ENCODE data around the gene TPD52L1.

Gene TPD52L1

DNA sequence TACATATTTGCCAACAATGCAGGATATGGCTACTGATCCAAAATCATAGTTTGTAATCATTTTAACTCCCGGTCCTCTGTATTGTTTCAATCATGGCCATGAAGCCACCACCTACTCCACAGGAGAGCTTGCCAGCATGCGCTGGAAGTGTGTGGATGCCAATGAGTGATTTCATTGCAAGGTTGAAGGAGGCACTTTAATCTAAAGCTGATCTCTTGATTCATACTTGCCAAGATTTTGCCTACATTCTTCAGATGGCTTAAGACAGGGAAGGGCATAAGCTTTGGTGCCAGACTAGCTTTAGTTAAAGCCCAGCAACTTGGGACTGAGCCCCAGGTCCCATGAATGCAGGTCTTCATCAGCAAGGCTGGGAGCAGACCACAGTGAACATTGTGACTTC is 58.8 kb downstream of the TPD52L1 start:
- no peak for DNase-seq

DNA sequence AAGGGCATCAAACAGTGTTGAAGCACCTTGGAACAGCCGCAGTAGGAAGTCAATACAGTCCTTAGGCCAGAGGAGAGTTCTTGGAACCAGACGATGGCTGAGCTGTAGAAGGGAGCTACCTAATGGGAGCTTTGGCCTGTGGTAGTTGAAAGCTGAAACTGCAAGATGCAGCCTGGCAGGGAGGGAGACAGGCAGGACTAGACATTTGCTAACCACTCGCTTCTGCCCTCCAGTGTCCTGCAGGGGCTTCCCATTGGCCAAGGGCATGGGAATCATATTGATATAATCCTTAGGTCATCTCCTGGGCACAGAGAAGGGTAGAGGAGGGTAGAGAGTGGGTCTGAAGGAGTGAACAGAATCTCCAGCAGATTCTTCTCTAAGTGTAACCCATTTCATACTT is 60.4 kb downstream of the TPD52L1 start:
- DNase-seq = no peak

DNA sequence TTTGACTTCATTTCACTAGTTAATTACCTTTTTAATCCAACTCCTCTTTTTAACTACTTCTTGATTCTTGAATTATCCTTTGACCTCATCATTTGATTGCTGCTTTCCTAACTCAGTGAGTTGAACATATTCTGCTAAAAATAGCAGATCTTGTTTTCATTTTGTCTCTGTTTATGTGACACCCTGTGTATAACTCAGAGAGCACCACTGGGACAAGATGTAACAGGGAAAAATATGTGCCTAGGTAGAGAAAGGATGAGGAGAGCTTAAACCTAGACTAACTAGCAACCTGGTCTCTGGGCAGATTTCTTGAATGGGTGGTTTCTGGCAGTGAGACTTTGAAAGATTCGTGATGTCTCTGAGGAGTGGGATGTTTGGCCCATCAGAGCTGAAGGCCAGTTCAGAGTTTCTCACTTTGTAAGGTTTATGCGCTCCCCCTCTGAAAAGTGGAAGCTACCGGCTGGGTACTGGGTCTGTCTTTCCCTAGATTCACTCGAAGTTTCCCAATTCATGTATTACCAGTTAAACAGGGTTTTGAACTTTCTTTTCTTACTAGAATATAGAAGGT is 61.8 kb downstream of the TPD52L1 start:
- DNase-seq = no peak

DNA sequence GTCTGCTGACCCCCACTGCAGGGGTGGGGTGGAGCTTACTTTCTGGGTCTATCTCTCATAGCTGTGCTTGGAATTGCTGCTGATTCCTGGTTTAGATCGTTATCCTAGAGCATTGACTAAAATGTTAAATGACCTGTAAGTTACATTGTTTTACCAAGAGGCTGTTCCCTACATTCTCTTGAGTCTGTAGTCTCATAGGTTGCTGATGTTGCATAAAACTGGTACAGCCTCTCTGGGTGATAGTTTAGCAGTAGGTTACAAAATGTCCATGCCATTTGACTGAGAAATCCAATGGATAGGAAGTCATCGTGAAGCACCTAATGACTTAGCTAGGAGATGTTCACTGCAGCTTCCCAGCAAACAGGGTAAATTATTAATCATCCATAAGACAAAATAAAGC is 62.4 kb downstream of the TPD52L1 start:
- DNase-seq = no peak

DNA sequence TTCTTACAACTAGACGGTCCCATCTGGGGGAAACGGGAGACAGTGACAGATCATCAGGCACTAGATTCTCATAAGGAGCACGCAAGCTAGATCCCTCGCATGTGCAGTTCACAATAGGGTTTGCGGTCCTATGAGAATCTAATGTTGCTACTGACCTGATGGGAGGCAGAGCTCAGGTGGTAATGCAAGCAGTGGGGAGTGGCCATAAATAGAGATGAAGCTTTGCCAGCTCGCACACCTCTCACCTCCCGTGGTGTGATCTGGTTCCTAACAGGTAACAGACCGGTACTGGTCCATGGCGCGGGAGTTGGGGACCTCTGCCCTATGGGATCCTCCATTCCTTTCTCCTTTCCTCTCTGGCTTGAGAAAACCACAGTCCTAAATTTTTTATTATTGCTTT is 63.8 kb downstream of the TPD52L1 start:
- no peak for DNase-seq

DNA sequence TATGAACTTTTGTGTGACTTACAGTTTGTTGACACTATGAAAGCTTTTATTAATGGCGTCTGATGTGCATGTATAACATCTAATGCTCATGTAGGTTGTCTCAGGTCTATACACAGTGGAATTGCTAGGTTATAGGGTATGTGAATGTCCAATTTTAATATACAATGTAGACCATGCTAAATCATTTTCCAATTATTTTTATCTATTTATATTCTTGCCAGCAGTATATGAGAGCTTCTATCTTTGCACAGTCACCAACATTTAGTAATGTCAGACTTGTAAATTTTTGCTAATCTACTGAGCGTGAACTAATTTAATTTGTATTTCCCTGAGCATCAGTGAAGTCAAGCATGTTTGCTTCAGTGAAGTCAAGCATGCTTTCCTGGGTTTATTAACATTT is 64.4 kb downstream of the TPD52L1 start:
- DNase-seq = no peak

DNA sequence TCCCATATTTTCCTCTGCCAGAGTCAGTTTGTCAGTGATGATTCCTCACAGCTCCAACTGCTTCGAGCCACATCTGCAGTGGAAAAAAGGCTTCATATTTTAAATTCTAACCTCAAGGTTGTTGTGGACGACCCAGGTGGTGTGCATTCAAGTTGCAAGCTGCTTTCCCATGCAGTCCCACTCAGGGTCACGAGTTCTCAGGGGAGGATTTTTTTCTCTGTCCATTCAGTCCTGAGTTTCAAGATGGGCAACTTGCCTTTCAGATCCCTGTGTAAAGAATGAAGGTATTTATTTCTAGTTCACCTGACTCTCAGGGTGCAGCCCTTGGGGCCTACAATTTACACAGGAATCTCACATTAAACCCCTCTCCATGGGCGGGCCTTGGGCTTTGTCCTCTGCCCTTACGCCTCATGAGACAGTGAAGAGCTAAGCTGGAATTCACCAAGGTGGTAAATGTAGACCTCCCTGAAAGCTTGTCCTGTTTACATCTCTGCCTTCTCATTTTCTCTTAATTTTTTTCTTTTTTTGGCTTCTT is 65.9 kb downstream of the TPD52L1 start:
- DNase-seq = no peak

DNA sequence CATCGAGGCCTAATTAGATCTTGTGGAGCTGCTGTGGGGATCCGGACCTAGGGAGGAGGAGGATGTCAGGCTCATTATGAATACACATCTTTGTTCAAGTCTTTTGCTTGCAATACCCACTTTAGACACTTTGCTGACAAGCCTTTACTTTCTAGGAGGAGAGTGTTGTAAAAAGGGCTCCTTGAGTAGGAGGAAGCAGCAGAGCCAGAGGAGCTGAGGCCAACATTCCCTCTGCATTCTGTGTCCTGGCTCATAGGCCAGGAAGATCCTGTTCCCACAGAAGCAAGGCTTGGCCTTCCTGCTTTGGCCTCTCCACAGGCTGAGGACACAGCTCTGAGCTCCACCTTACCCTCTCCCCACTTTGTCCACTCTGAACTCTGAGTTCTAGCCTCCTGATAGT is 67.1 kb downstream of the TPD52L1 start:
- no peak for DNase-seq

DNA sequence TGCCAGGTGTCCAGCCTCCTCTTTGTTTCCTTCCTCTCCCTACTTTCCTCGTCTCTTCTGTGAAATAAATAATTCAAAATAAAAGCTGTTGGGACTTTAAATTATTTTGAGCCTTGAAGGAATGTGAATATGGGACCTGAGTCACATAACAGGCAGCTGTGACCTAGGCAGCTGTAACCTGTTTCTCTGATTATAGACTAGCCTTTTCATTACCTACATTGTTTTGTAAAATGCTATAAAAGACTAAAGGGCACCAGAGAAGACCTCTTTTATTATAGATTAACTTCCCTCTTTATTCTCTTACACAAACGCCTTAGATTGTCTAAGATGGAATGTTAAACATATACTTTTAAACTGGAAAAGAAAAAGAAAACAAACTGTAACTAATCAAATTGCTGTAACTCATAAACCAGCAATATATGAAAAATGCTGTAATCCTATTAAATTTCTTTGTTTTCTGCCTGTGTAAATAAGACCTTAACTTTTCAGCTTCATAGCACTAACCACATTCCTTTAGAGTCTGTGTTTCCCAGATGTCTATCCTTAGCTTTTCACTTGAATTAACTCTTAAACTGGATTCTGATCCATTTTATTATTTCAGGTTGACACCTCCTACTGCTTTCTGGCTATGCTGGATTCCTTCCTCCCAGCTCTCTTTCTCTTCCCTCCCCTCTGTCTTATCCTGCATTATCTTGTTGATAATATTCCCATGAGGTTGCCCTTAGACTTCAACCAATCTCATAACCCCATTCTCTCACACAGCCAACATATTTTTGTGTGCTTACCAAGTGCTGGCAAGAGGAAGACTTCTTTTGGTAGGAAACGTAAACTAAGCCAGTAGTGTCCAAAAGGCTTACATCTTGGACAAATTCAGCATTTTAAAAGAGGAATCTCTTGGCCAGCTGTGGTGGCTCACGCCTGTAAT is 69.2 kb downstream of the TPD52L1 start:
- DNase-seq = no peak

DNA sequence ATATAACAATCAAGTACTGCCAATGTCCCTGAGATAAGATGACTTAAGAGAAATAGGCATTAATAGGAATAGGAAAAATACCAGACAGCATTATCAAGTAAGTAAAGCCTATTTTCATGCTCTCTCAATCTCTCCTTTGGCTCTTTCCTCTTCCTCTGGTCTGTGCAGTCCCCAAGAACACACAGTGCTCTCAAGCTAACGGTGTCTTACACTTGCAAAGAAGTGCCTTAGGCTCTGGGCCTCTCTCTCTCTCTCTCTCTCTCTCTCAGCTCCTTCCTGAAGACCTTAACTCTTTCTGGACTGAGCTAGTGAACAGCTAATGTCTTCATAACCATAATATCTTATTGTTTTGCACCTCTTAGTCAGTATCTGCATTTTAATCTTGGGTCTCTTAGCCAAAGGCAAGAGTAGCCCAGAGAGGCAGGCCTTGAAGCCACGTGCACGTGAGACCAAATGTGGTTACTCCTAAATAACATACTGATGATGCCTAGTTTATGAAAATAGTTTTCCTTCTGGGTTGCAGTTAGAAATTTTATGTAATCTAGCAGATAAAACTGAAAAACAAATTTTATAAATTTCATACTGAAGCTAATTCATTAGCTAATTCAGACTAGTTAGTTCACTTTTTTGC is 70.8 kb downstream of the TPD52L1 start:
- no peak for DNase-seq

DNA sequence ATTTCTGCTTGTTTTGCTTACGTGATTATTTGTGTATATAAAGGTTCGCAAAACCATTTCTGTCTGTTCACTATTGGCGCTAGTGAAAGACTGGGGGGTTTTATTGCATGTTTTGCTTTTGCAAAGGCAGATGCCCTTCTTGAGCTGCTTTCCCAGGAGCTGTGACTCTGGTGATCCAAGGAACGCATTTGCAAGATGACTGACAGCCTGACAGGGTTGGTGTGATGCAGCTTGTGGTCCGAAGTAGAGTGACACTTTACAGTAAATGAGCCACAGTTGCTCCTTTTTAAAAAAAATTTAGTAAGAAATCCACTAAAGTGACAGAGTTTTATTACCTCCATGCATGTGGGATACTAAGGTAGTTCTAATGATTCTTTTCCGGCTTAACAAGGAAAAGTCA is 73.7 kb downstream of the TPD52L1 start:
- DNase-seq = no peak

DNA sequence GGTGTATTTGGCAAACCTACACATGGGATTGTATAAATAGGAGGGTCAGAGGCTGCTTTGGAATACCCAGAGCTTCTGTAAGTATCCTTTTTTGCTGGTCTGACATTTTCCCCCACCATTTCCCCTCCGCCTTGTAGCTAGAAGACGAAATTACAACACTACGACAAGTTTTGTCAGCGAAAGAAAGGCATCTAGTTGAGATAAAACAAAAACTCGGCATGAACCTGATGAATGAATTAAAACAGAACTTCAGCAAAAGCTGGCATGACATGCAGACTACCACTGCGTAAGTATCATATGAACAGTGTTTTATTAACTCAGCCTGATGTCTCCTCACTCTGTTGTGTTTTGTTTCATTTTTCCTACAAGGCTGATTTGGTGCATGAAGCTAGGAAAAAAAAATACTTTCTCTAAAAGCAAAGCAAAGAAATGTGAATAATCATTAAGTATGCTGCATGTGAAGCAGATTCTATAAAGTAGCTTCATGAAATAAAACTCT is 75.5 kb downstream of the TPD52L1 start:
- DNase-seq = no peak

DNA sequence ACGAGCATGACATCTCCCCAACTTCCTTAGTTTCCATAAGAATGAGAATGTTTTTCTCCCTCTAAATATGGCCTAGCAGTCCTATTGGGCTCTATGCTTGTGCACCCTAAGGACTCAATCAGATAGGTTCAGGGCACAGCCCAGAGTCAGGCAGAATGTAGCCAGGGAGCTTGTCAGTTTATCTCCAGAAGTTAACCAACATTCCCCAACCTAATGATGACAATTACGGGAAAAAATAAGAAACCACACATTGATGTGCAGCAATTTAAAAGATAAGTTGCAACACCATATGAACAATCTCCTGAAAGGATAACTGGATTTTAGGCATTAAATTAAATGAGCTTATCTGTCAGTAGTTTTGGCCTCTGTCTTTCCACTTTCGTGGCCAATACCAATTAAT is 77.1 kb downstream of the TPD52L1 start:
- no peak for DNase-seq

DNA sequence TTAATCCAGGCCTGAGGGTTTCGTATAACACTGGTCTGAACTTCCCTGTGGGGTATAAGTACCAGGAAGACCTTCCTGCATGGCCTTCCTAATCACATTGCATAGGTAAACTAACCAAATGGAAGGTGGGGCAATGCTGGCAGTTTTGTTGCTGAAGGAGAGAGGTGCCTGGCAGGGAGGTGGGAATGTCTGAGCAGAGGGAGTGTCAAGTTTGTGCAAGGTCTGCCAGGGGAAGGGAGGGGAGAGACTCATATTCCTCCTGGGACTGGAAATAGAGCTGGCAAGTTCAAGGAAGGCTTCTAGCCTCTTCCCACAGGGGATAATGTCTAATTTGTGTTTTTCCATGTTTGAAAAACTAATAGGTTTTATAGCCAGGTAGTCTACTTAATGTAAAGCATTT is 77.6 kb downstream of the TPD52L1 start:
- no peak for DNase-seq

DNA sequence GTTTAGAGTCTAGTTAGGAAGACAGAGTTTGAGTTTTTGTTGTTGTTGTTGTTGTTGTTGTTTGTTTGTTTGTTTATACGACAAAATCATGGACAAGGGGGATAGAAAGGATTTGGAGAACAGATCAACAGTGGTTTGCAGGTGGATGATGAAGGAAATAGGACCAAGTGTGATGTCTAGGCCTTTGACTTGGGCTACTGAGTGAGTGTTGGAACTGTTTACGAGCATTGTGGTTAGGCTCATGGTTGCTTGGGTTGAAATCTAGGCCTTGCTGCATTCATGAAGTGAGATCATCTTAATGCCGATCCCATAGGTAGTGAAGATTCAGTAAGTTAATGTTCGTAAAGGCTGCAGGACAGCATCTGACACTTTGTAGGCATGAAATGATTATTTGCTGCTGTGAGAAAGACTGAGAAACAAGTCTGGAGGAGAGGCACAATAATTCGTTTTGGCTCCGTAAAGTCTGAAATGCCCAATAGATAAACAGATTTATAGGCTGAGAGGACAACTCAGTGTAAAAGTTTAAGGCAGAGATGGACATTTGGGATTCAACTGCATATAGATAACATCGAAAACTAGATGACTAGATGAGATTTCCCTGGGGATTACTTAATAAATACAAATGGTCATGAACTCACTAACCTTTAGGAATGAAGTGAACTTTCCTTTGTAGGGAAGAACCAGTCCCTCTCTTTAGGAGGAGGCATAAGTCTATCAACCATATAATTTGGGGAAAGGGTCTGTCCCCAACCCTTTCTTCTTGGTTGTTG is 78.2 kb downstream of the TPD52L1 start:
- no peak for DNase-seq

DNA sequence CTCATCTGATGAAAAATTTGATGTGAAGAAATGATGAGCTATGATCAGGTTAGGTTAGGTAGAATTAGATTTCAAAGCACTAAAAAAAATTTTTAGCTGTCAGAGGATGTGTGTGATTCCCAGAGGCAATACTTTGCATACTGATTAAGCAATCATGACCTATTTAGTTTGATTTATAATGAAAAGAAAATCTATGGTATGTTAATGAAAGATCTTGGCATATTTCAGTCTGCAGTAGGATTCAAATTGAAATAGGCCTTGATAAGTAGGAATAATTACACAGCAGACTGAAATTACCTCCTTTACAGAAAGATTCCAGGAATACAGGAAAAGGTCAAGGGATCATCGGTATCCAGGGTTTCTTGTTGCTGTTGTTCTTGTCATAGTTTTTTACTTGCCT is 78.9 kb downstream of the TPD52L1 start:
- DNase-seq = no peak

DNA sequence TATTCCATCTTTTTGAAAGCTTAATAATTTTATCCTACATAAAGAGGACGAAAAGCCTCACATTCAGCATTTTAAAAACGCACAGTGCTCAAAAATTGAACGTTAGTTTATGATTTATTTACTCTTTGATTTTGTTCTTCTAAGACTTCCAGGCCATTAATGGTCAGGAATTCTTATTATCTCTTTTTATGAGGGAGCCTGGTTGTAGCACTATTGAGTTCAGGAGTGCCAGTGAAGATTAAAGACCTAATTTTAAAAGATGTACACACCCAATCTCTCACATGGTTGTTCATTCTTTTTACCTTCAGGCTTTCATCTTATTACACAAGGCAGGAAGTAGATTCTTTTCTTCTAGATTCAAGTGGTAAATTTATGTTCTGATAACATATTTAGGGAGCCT is 79.6 kb downstream of the TPD52L1 start:
- DNase-seq = no peak

DNA sequence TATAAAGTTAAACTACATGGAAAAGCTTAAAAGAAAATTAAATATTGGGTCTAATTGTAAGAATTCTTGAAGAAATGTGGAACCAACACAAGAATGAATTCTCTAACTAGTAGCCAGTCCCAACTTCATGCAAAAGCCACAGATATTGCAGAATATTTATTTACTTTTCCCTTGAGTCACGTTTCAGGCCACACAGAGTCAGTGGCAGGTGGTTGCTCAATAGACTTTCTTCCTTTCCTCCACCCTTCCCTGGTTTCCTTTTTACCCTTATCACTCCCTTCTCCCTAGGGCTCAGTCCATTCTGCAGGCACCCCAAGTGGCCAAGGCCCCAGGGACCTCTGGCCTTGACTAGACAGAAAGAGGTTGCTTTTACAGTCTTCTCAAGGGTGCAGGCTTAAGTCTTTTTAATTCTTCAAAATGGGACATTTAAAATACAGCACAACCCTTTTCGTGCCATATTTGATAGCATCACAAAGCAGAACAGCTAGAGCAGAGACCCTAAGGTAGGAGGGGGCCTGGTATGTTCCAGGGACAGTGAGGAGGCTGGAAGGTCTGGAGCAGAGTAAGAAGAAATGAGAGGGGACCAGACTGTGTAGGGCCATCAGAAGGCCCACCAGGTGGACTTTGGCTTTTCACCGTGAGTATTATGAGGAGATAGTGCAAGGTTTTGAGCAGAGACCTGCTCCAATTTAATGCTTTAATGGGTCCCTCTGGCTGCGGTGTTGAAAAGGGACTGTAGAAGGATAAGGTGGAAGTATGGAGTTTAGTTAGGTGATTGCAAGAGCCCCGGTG is 83.2 kb downstream of the TPD52L1 start:
- DNase-seq = no peak

DNA sequence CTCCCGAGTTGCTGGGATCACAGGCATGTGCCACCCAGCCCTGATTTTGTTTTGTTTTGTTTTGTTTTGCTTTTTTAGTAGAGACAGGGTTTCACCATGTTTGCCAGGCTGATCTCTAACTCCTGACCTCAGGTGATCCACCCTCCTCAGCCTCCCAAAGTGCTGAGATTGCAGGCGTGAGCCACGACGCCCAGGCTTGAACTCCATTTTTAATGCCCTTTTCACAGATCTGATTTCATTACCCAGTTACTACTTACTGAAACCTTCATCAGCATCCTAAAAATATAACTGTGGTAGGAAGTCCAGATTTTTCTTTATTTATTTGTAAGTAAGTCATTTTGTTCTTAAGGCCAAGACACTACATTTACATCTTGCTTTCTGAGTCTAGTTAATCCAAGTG is 84.2 kb downstream of the TPD52L1 start:
- DNase-seq = no peak

DNA sequence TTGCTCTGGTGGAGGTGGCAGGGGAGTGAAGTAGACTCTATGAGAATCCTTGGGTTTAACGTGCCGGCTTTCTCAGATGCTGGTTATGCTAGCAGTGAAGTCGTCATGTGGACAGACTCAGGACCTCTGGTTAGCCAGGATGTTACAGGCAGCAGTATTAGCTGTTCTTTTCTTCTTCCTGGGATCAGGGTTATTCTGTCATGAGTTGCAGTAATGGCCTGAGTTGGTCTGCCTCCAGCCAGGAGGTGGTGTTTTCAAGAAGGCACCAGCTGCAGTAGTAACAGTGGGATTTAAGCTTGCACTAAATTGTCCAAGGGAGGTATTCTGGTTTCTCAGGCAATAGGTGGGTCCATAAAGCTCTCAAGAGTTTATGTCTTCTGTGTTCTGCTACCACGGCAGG is 91.5 kb downstream of the TPD52L1 start:
- no peak for DNase-seq

DNA sequence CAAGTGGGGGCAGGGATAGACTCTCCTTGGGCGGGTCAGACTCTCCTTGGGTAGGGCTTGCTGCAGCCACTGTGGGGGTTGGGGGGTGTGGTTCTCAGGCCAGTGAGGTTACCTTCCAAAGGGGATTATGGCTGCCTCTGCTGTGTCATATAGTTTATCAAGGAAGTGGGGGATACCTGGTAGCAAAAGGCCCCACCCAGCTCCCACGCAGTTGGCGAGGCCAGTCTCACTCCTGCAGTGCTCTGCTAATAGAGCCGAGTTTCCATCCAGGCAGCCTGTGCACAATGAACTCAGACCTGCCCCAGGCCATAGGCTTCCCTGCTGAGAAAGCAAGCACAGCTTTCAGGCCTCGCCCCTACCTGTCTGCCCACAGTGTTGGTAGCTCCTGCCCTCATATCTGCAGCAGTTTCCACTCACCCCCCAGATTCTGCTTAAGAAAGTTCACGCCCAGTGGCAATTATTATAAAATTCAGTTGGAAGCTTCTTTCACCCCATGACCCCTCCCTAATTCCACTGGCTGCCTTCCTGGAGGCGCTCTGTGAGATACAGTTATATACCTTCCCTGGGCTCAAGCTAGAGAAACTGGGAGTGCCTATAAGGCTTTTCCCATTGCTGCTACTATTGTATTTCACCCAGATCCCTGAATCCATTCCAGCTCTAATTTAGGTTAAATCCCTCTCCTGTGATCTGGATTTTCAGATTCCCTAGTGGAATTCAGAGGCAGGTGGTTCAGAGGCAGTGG is 92.1 kb downstream of the TPD52L1 start:
- no peak for DNase-seq
